ENCODE data around the gene TET1.
"Not testable (repeated sequence)": the region's sequence is repeated elsewhere in the genome, so short reads cannot be mapped to it uniquely, and the experiment has no call there.

Gene TET1

GRCh38 chr10:68617691-68618090, 57.6 kb downstream of the TET1 start:
- DNase-seq, result not testable (repeated sequence)

GRCh38 chr10:68618234-68618633, 58.1 kb downstream of the TET1 start:
- DNase-seq, result no peak

- no peak for DNase-seq
Observed at GRCh38 chr10:68619595-68619994, 59.5 kb downstream of the TET1 start.

GRCh38 chr10:68625316-68625921, 65.3 kb downstream of the TET1 start:
- no peak for DNase-seq

GRCh38 chr10:68628576-68629127, 68.5 kb downstream of the TET1 start:
- DNase-seq, result no peak

GRCh38 chr10:68632271-68632560, 72.1 kb downstream of the TET1 start:
- not testable (repeated sequence) for DNase-seq

GRCh38 chr10:68633281-68633680, 73.1 kb downstream of the TET1 start:
- no peak for DNase-seq

- no peak for DNase-seq
Observed at GRCh38 chr10:68633816-68634466, 73.8 kb downstream of the TET1 start.

- DNase-seq, result no peak
Observed at GRCh38 chr10:68636335-68636734, 76.2 kb downstream of the TET1 start.

- not testable (repeated sequence) for DNase-seq
Observed at GRCh38 chr10:68643550-68643949, 83.4 kb downstream of the TET1 start.

GRCh38 chr10:68647672-68648341, 87.7 kb downstream of the TET1 start:
- DNase-seq, result no peak

- DNase-seq, result no peak
Observed at GRCh38 chr10:68655620-68656126, 95.5 kb downstream of the TET1 start.

- DNase-seq, result no peak
Observed at GRCh38 chr10:68665841-68666240, 105.7 kb downstream of the TET1 start.

- no peak for DNase-seq
Observed at GRCh38 chr10:68666280-68666760, 106.2 kb downstream of the TET1 start.

GRCh38 chr10:68668231-68668630, 108.1 kb downstream of the TET1 start:
- no peak for DNase-seq

- DNase-seq, result no peak
Observed at GRCh38 chr10:68668972-68669371, 108.8 kb downstream of the TET1 start.

- no peak for DNase-seq
Observed at GRCh38 chr10:68684413-68684812, 124.3 kb downstream of the TET1 start.

GRCh38 chr10:68696018-68696417, 135.9 kb downstream of the TET1 start:
- no peak for DNase-seq

- no peak for DNase-seq
Observed at GRCh38 chr10:68697106-68697505, 137.0 kb downstream of the TET1 start.

- DNase-seq, result no peak
Observed at GRCh38 chr10:68700197-68700596, 140.1 kb downstream of the TET1 start.

GRCh38 chr10:68705548-68705947, 145.4 kb downstream of the TET1 start:
- no peak for DNase-seq

- DNase-seq, result not testable (repeated sequence)
Observed at GRCh38 chr10:68708987-68709386, 148.8 kb downstream of the TET1 start.

- not testable (repeated sequence) for DNase-seq
Observed at GRCh38 chr10:68713065-68713464, 152.9 kb downstream of the TET1 start.

GRCh38 chr10:68717435-68717834, 157.3 kb downstream of the TET1 start:
- no peak for DNase-seq
